Osteoblast (primary cell): Measurements from ENCODE around the gene C9orf153. TPM values are rescaled to one million over a fixed set of nuclear protein-coding genes. Genes with fewer than 3 reads are reported as not detected.

Experiments used
- DNase-seq: peaks from one replicate; pipeline ENCODE4 v3.0.0; 2011; ENCODE audit warnings: low spot score, mixed read lengths; ENCODE audit not compliant: insufficient read length; ENCODE audit errors: missing footprints
- H2AFZ ChIP-seq: 2 replicates; pipeline ENCODE4 v1.6.0; 2011; ENCODE audit warnings: mild to moderate bottlenecking, low read length
- H3K27ac ChIP-seq: 2 replicates; pipeline ENCODE4 v1.5.1; 2011; ENCODE audit warnings: mild to moderate bottlenecking, low read depth, low read length, moderate library complexity
- H3K27me3 ChIP-seq: 2 replicates; pipeline ENCODE4 v1.6.0; 2012; ENCODE audit warnings: mild to moderate bottlenecking, control low read depth, inconsistent platforms, low read length, moderate library complexity; ENCODE audit not compliant: insufficient read depth
- H3K36me3 ChIP-seq: 2 replicates; pipeline ENCODE4 v1.5.1; 2011; ENCODE audit warnings: mild to moderate bottlenecking, low read length, control low read depth, moderate library complexity; ENCODE audit not compliant: insufficient read depth
- H3K4me1 ChIP-seq: 2 replicates; pipeline ENCODE4 v1.5.1; 2011; ENCODE audit warnings: mild to moderate bottlenecking, low read length, control low read depth, moderate library complexity; ENCODE audit not compliant: insufficient read depth
- H3K4me2 ChIP-seq: 2 replicates; pipeline ENCODE4 v1.6.0; 2011; ENCODE audit warnings: mild to moderate bottlenecking, low read length; ENCODE audit not compliant: insufficient read depth
- H3K4me3 ChIP-seq: fragments of 200-600 bp; sonication (generic); 3 replicates; pipeline ENCODE4 v1.5.1; 2012; ENCODE audit warnings: mild to moderate bottlenecking, low read length, inconsistent platforms; ENCODE audit not compliant: insufficient read depth
- H3K79me2 ChIP-seq: 2 replicates; pipeline ENCODE4 v1.6.0; 2012; ENCODE audit warnings: mild to moderate bottlenecking, low read length, control low read depth, inconsistent platforms; ENCODE audit not compliant: insufficient read depth
- H3K9me3 ChIP-seq: 2 replicates; pipeline ENCODE4 v1.5.1; 2011; ENCODE audit warnings: low read depth, low read length, control low read depth
- H4K20me1 ChIP-seq: 2 replicates; pipeline ENCODE4 v1.6.0; 2012; ENCODE audit warnings: mild to moderate bottlenecking, low read length, control low read depth; ENCODE audit not compliant: insufficient read depth
- CTCF ChIP-seq: IDR thresholded peaks from 2 replicates; pipeline ENCODE4 v1.5.1; 2011; ENCODE audit warnings: mild to moderate bottlenecking, low read depth, low read length, moderate library complexity; ENCODE audit errors: extremely low read depth
- total RNA-seq: library from RNA; depleted of rRNA; stranded (reverse); fragments of >200 nt; gene quantifications from 2 replicates; pipeline ENCODE4 v1.2.3, GENCODE V29; 2012

C9orf153 gene
- total RNA-seq, 1 donor, result under 0.01 TPM

GRCh38 chr9:86288499-86289198, 29.2 kb upstream of the C9orf153 start:
- Histone ChIP-seq H2AFZ (no peak overlapping the region), H3K4me2 (no peak overlapping the region), H3K27me3 (no peaks in the 10 kb centered on the region), H3K9me3 (no peaks in the 10 kb centered on the region), H3K4me3 (no peak overlapping the region), H3K27ac (no peak overlapping the region), H3K36me3 (peaks cover 27% of the 10 kb centered on the region), H4K20me1 (no peaks in the 10 kb centered on the region), H3K79me2 (no peaks in the 10 kb centered on the region), H3K4me1 (no peaks in the 10 kb centered on the region)
- no peak for DNase-seq
- no peak for TF ChIP-seq CTCF

GRCh38 chr9:86287013-86287412, 27.6 kb upstream of the C9orf153 start:
- H3K36me3 ChIP-seq, result peaks cover 20% of the 10 kb centered on the region
- no peak overlapping the region for H3K4me2 ChIP-seq

GRCh38 chr9:86286278-86286677, 26.8 kb upstream of the C9orf153 start:
- Histone ChIP-seq H3K27ac (no peak overlapping the region), H3K4me3 (no peak overlapping the region), H3K36me3 (peaks cover 20% of the 10 kb centered on the region), H2AFZ (no peak overlapping the region), H3K4me2 (no peak overlapping the region), H4K20me1 (no peaks in the 10 kb centered on the region), H3K9me3 (no peaks in the 10 kb centered on the region), H3K4me1 (peaks cover 9% of the 10 kb centered on the region), H3K27me3 (no peaks in the 10 kb centered on the region), H3K79me2 (peaks cover 7% of the 10 kb centered on the region)
- TF ChIP-seq CTCF, result no peak
- DNase-seq, result no peak

More at GRCh38 chr9:86287013-86287412, 27.6 kb upstream of the C9orf153 start:
- H3K4me3 ChIP-seq, result no peak overlapping the region
- peak; percentile 35 for TF ChIP-seq CTCF
- no peak overlapping the region for H2AFZ ChIP-seq
- H3K9me3 ChIP-seq, result no peaks in the 10 kb centered on the region
- no peak for DNase-seq
- H4K20me1 ChIP-seq, result no peaks in the 10 kb centered on the region
- no peaks in the 10 kb centered on the region for H3K79me2 ChIP-seq
- H3K27ac ChIP-seq, result no peak overlapping the region
- H3K27me3 ChIP-seq, result no peaks in the 10 kb centered on the region
- H3K4me1 ChIP-seq, result peaks cover 6% of the 10 kb centered on the region

GRCh38 chr9:86285261-86285660, 25.8 kb upstream of the C9orf153 start:
- Histone ChIP-seq H4K20me1 (no peaks in the 10 kb centered on the region), H3K4me2 (no peak overlapping the region), H3K27ac (no peak overlapping the region), H3K79me2 (peaks cover 16% of the 10 kb centered on the region), H3K9me3 (no peaks in the 10 kb centered on the region), H3K4me1 (peaks cover 16% of the 10 kb centered on the region), H3K27me3 (no peaks in the 10 kb centered on the region), H3K4me3 (no peak overlapping the region), H2AFZ (no peak overlapping the region), H3K36me3 (peaks cover 15% of the 10 kb centered on the region)
- TF ChIP-seq CTCF, result no peak
- DNase-seq, result no peak
